Endothelial cell of umbilical vein (primary cell): Measurements from ENCODE around the gene NRDE2. TPM values are rescaled to one million over a fixed set of nuclear protein-coding genes. Genes with fewer than 3 reads are reported as not detected.
"Not testable (repeated sequence)": the region's sequence is repeated elsewhere in the genome, so short reads cannot be mapped to it uniquely, and the experiment has no call there.

Experiments
- BruUV-seq: library from RNA; stranded (reverse); fragments of 400-500 nt; replicated peaks from 2 replicates; lab custom pipeline; 2021; lab: Mats Ljungman, UMichigan
- CTCF ChIA-PET: fragments of 300-600, 350-600 bp; sonication (Branson Sonifier 250); formaldehyde crosslinking; loops from one replicate; lab custom pipeline; 2021; ENCODE audit warnings: antibody characterized with exemption, inconsistent platforms; lab: Charles Lee
- POLR2A ChIA-PET: fragments of 300-600, 350-600 bp; sonication (Branson Sonifier 250); formaldehyde crosslinking; loops from one replicate; lab custom pipeline; 2021; ENCODE audit warnings: antibody characterized with exemption, inconsistent platforms; lab: Charles Lee
- DNase-seq: peaks from one replicate; pipeline ENCODE4 v3.0.0-alpha.2; 2011; ENCODE audit warnings: low read depth, low spot score
- FAIRE-seq: peaks from 2 replicates; lab custom pipeline; 2011; peaks lifted over from hg19 to GRCh38; lab: Jason Lieb, UNC
- H2AFZ ChIP-seq: 2 replicates; pipeline ENCODE4 v1.6.0; 2012; ENCODE audit warnings: low read depth, low read length, control low read depth, inconsistent platforms
- H3K27ac ChIP-seq: 2 replicates; pipeline ENCODE4 v1.5.1; 2011; ENCODE audit warnings: low read depth, mild to moderate bottlenecking, control low read depth, low read length, moderate library complexity; ENCODE audit not compliant: insufficient read depth
- H3K27me3 ChIP-seq, 2 experiments: 2 replicates each; pipeline versions ENCODE4 v1.6.0 to v1.6.1; 2011; ENCODE audit warnings: low read length in 2 of 2, mixed read lengths in 1 of 2; ENCODE audit not compliant: control insufficient read depth in 2 of 2, insufficient read depth in 2 of 2
- H3K36me3 ChIP-seq, 2 experiments: 2 replicates in 1 of 2; 3 replicates in 1 of 2; pipeline ENCODE4 v1.5.1; 2011; ENCODE audit warnings: low read length in 2 of 2, mild to moderate bottlenecking in 1 of 2, moderate library complexity in 1 of 2; ENCODE audit not compliant: control insufficient read depth in 2 of 2, insufficient read depth in 2 of 2; ENCODE audit errors: extremely low read depth in 1 of 2
- H3K4me1 ChIP-seq: 3 replicates; pipeline ENCODE4 v1.5.1; 2011; ENCODE audit warnings: mild to moderate bottlenecking, low read length; ENCODE audit not compliant: control insufficient read depth, insufficient read depth; ENCODE audit errors: extremely low read depth
- H3K4me2 ChIP-seq: 2 replicates; pipeline ENCODE4 v1.6.1; 2011; ENCODE audit warnings: low read length, control low read depth, mixed read lengths; ENCODE audit not compliant: insufficient read depth
- H3K4me3 ChIP-seq, 3 experiments: fragments of 200-600 bp in 1 of 3; sonication (generic), shearing (Covaris generic) in 1 of 3; replicated peaks in 1 of 3; 2 replicates each; pipeline ENCODE4 v1.5.1; 2011 to 2016; ENCODE audit warnings: control low read depth in 3 of 3, low read length in 3 of 3, mild to moderate bottlenecking in 2 of 3, inconsistent platforms in 1 of 3, low read depth in 1 of 3, moderate library complexity in 1 of 3; ENCODE audit not compliant: insufficient read depth in 1 of 3
- H3K79me2 ChIP-seq: 2 replicates; pipeline ENCODE4 v1.6.0; 2012; ENCODE audit warnings: low read length, inconsistent platforms; ENCODE audit not compliant: control insufficient read depth, insufficient read depth
- H3K9ac ChIP-seq: replicated peaks from 2 replicates; pipeline ENCODE3; 2011; ENCODE audit warnings: low read length, control low read depth; ENCODE audit not compliant: insufficient read depth; ENCODE audit errors: extremely low read depth
- H3K9me1 ChIP-seq: replicated peaks from 3 replicates; pipeline ENCODE4 v1.6.0; 2011; ENCODE audit warnings: mild to moderate bottlenecking, low read length; ENCODE audit not compliant: control insufficient read depth, insufficient read depth; ENCODE audit errors: extremely low read depth
- H3K9me3 ChIP-seq: replicated peaks from 2 replicates; pipeline ENCODE4 v1.5.1; 2012; ENCODE audit warnings: low read length, inconsistent platforms; ENCODE audit not compliant: control insufficient read depth, insufficient read depth
- H4K20me1 ChIP-seq: replicated peaks from 2 replicates; pipeline ENCODE3; 2011; ENCODE audit warnings: mild to moderate bottlenecking, low read length; ENCODE audit not compliant: control insufficient read depth, insufficient read depth; ENCODE audit errors: extremely low read depth
- FOS ChIP-seq: IDR thresholded peaks from 2 replicates; pipeline ENCODE4 v1.6.1; 2011; ENCODE audit warnings: mild to moderate bottlenecking, low read length, moderate library complexity, borderline replicate concordance; ENCODE audit not compliant: insufficient read depth
- GATA2 ChIP-seq: IDR thresholded peaks from 2 replicates; pipeline ENCODE4 v1.7.0; 2011; ENCODE audit warnings: low read depth, mild to moderate bottlenecking, moderate library complexity, mixed read lengths, low read length; ENCODE audit not compliant: insufficient read length, insufficient read depth
- JUN ChIP-seq: IDR thresholded peaks from 2 replicates; pipeline ENCODE4 v1.6.1; 2011; ENCODE audit warnings: borderline replicate concordance, low read depth; ENCODE audit not compliant: insufficient read length, insufficient read depth
- MYC ChIP-seq: IDR thresholded peaks from one replicate; pipeline ENCODE4 v1.6.1; 2011; ENCODE audit warnings: mild to moderate bottlenecking, low read depth, low read length
- POLR2AphosphoS5 ChIP-seq: IDR thresholded peaks from 2 replicates; pipeline ENCODE4 v1.6.1; 2012; ENCODE audit warnings: low read depth, mild to moderate bottlenecking, control low read depth, low read length, moderate library complexity; ENCODE audit not compliant: insufficient read depth
- dilution Hi-C: fragments of 300-500 bp; cut with MboI; formaldehyde crosslinking; loops from one replicate; pipeline ENCODE4 v1.15.0; 2019; ENCODE audit warnings: low sequenced_read_pairs; ENCODE audit not compliant: extremely low pct_ligation_motif_present
- intact Hi-C: fragments of 100-400 bp; cut with micrococcal nuclease; formaldehyde crosslinking; loops from one replicate; pipeline ENCODE4 v1.10.0; 2022
- polyA plus RNA-seq, 4 experiments: library from polyadenylated mRNA; depleted of rRNA in 3 of 4; stranded (reverse) in 3 of 4; unstranded in 1 of 4; fragments of >200 nt; gene quantifications; 2 replicates each; pipeline versions ENCODE4 v1.2.1 to v1.2.3, GENCODE V29; 2011 to 2012; ENCODE audit warnings: missing spikeins in 1 of 4
- total RNA-seq: library from RNA; stranded (reverse); gene quantifications from 2 replicates; pipeline ENCODE4 v1.2.3, GENCODE V29; 2021
- TF ChIP-seq, protein P1 (sequence below): IDR thresholded peaks from 2 replicates; pipeline ENCODE4 v1.6.1; 2011; ENCODE audit not compliant: insufficient read depth, insufficient read length

NRDE2 gene
- total and polyA plus RNA-seq, 2 donors (not counting 3 experiments of a cell fraction or from before 2014, with no cell fraction given) = 8.5 to 22.1 TPM

DNA sequence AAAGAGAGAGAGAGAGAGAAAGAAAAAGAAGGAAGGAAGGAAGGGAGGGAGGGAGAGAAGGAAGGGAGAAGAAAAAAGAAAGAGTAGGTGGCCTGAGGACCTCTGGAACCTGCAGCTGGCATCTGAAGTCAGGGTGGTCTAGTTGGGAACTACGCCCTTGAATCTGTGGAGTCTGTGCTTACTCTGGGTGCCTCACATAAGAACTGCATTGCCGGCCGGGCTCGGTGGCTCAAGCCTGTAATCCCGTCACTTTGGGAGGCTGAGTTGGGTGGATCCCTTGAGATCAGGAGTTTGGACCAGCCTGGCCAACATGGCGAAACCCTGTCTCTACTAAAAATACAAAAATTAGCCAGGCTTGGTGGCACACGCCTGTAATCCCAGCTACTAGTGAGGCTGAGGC is 10.0 kb upstream of the NRDE2 start:
- no peaks in the 10 kb centered on the region for H3K9me3 ChIP-seq
- no peak for FAIRE-seq
- no peaks in the 10 kb centered on the region for H3K9me1 ChIP-seq
- ChIA-PET CTCF (interaction anchor here (1.3 kb wide), 2 partner anchors 8 to 10 kb away, joined by 3 read pairs; no protein-coding TSS in a partner anchor), POLR2A (no interaction called here)
- no peaks in the 10 kb centered on the region for H4K20me1 ChIP-seq
- no peak overlapping the region for H3K9ac ChIP-seq
- no peak overlapping the region for H3K4me2 ChIP-seq
- H3K4me1 ChIP-seq = no peaks in the 10 kb centered on the region
- no TSS peak for BruUV-seq
- no peak overlapping the region for H3K4me3 ChIP-seq
- peaks cover 12 to 19% of the 10 kb centered on the region in 2 experiments for H3K27me3 ChIP-seq
- no peak overlapping the region for H3K27ac ChIP-seq
- dilution Hi-C loops = no loop called here
- no peak for DNase-seq
- no peak overlapping the region for H2AFZ ChIP-seq
- intact Hi-C loops = no loop called here
- H3K36me3 ChIP-seq = no peaks in the 10 kb centered on the region
- H3K79me2 ChIP-seq = no peaks in the 10 kb centered on the region
- TF ChIP-seq JUN (no peak), GATA2 (no peak), MYC (no peak), POLR2AphosphoS5 (no peak), FOS (no peak)
- TF ChIP-seq, protein P1, sequence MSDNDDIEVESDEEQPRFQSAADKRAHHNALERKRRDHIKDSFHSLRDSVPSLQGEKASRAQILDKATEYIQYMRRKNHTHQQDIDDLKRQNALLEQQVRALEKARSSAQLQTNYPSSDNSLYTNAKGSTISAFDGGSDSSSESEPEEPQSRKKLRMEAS = no peak

DNA sequence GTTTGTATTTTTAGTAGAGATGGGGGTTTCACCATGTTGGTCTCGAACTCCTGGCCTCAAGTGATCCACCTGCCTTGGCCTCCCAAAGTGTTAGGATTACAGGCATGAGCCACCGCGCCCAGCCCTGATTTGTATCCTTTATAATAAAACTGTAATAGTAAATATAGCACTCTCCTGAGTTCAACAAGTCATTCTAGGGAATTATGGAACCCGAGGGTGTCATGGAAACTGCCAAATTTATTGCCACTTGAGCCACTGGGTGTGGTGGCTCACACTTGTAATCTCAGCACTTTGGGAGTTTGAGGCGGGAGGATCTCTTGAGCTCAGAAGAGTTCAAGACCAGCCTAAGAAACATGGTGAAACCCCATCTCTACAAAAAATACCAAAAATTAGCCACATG is 9.5 kb upstream of the NRDE2 start:
- BruUV-seq, FAIRE-seq, dilution Hi-C loops, H3K79me2 ChIP-seq, H3K9me3 ChIP-seq, intact Hi-C loops, POLR2A ChIA-PET, H3K27ac ChIP-seq, DNase-seq, H3K4me2 ChIP-seq, H4K20me1 ChIP-seq, H3K9ac ChIP-seq, H3K9me1 ChIP-seq, H3K4me1 ChIP-seq, H3K36me3 ChIP-seq, H3K4me3 ChIP-seq, H2AFZ ChIP-seq: not testable (repeated sequence)
- CTCF ChIA-PET = interaction anchor here (0.5 to 1.3 kb wide), 3 partner anchors 9 to 1734 kb away, joined by 3 to 4 read pairs (median 3); no protein-coding TSS in a partner anchor
- H3K27me3 ChIP-seq = peaks cover 15 to 24% of the 10 kb centered on the region in 2 experiments
